GM18909 (cell line): ENCODE data around the gene TBXAS1.

Experiments used
- ATAC-seq: cut with Tn5 transposase; IDR thresholded peaks from one replicate; pipeline ENCODE4 v1.9.1; 2021; ENCODE audit warnings: mild to moderate bottlenecking; ENCODE audit not compliant: unreplicated experiment, poor library complexity

Gene TBXAS1

DNA sequence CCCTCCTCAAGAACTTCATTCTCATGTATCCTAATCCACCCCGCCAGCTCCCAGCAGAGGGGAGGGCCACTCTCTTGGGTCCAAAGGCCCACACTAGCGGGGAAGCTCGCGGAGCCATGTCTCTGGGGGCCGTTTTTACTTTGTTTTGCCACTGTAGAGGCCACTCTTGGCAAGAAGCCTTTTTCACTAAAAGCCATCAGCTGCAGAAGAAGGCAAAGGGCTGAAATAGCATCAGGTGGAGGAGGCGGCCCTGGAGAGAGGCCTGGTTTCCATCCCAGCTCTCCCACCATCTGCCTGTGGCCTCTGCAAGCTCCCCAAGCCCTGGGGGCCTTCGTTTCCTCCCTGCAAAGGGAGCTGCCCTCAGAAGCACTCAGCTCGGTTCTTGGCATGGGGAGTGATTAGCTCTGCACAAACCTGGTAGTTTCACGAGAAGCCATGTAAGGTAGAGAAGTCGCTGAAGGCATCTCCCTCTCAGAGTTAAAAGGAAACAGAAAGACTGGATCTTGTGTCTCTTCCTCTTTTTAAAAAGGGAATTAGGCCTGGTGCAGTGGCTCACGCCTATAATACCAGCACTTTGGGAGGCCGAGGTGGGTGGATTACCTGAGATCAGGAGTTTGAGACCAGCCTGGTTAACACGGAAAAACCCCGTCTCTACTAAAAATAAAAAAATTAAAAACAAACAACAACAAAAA lies 163.4 kb downstream of the TBXAS1 start:
- no peak for ATAC-seq

DNA sequence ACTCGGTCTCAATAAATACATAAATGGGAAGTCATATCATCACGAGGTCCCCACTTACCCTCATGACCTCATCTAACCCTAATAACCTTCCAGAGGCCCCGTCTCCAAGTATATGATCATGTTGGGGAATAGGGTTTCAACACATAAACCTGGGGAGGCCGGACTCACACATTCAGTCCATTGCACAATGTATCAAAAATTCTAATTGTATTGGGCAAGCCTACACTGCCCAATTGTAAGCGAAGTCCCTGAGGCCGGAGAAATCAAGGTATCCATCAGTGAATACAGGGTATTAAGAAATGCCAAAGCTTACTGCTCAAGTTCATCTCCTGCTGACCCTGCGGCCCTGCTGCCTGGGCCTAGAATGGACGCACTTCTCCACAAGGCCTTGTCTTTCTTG lies 164.1 kb downstream of the TBXAS1 start:
- ATAC-seq: no peak

DNA sequence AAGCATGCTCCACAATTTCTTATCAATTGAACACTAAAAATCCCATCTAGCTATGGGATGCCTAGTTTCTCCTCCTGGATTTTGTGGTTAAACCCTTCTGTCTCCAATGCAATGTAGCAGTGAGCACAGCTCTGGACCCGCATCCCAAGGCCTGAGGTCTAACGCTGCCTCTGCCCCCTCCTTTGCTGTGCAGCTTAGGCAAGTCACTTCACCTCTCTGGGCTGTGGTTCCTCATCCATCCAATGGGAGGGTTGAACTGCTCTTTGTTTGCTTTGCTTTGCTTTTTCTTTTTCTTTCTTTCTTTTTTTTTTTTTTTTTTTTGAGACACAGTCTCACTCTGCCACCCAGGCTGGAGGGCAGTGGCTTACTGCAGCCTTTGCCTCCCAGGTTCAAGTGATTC lies 164.5 kb downstream of the TBXAS1 start:
- no peak for ATAC-seq

DNA sequence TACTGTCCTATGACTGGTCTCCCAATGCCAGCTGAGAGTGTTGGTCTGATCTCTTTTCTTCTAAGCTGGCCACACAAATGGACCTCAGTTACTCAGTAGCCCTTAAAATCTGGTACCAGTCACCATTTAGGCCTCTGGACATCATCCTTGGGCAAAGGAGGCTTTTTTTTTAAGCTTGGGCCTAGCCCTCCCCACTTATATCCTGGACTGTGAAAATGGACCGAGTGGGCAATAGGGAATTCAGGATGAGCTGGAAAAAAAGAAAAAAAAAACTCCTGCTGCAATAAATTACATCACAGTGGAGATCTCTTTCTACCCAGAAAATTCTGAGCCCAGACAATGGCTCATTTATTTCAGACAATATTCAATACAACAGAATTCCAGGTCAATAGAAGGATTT lies 165.3 kb downstream of the TBXAS1 start:
- ATAC-seq: no peak

DNA sequence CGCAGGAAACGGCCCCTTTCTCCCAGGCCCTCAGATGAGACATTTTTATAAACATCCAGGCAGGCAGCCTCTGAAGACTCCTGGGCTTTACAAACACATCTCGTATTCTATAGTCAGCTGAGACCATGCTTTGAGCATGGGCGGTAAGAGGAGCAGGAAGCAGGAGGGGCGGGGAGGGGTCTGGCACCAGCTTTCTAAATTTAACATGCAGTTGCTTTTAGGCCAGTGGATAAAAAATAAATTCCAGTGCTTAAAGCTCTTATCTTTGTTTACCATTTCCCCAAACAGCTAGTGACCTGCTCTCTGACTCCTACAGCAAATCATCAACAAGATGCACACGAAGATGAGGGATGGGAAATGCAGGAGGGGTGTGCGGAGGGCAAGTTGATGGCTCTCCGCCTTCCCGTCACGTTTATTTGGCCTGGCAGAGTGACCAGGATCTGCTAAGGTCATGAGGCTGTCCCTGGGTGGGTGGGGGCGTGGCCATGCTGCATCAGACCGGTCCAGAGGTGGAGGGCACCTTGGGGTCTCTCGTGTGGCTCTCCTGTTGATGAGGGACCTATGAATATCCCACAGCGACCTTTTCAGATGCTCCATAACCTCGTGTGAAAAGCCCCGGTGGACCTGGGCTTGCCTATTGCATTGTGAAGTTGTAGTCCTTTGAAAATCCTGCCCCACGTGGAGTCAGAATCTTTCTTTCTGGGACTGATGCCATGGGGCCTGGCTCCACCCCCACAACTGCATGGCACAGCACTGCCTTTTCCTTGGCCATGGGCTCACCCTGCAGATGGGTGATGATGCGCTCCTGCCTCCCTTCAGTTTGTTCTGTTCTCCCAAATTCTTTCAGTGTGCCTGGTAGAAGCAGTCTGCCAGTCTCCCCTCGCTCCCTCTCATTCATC lies 166.2 kb downstream of the TBXAS1 start:
- no peak for ATAC-seq

DNA sequence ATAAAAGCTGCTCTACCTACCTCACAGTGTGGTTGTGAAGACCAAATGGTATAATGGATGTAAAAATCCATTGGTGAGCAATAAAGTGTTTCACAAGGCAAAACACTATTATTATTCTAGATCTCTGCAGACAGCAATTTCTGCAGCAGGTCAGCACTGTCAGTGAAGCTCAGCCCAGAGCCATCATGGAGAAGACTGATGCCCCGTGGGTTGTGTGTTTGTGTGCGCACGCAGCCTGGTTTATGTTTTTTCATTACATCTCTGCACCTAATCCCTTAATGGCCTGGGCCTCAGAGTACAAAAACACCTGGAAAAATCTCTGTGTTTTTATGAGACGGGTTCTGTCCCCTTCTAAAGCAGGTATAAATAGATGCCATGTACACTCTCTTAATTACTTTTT lies 169.5 kb downstream of the TBXAS1 start:
- no peak for ATAC-seq

DNA sequence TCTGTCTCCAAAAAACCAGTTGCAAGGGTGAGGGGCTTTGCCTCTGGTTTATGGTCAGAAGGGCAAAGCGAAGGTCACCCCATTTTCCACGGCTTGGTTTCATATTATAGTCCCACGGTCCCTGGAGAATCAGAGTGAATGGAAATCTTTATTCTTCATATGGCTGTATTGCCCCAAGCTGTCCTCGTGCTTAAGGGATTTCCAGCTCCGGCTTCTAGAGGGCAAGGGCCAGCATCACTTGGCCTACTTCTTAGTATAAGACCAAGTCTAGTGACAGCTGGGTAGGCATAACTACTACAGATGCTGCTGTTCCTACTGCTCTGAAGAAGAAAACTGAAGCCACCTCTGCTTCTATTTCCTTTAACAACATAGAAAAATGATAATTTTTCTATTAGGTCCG lies 170.5 kb downstream of the TBXAS1 start:
- ATAC-seq: no peak

DNA sequence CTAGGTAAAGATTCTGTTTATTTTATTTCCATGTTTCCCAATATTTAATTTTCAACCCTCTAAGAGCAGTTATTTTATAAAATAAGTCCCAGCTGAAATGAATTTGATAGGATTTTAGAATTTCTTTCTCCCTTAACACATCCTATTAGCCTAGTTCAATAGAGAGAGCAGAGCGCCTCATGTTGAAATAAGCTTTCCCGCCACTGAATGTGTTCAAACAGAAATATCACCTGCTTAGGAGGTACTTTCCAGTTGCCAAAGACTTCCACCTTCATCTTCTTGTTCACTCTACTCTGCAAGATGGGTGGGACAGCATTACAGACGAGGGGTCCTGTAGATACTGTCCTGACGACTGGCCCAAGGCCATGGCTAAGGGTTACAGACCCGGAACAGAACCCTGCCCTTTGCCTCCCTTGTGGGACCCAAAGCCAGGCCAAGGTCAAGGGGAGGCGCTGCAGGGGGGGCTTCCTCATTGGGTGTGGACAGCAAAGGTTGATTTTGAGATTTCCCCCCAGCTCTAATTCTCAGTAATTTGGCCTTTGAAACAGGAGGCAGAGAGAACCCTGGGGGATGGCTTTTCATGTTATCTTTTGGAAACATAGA lies 171.7 kb downstream of the TBXAS1 start:
- no peak for ATAC-seq

DNA sequence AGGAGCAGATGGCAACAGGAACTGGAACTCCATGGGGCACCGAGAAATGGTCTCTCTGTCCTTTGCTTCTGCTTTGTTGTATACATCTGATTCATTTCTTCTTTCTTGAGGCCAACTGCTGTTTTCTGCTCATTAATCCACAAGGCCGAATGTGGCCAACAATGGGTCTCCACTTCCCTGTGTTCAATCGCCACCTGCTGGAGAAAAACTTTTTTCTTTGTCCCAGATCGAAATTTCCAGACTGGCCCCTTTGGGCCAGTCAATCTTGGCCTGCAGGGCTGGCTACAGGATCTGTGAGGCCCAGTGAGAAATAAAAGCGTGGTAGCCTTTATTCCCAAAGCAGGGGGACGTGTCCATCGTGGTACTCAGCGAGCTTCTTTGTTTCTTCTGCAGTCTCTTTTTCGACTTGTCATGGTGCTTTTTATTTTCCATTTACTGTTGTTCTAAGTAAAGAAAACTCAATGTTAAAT lies 174.9 kb downstream of the TBXAS1 start:
- no peak for ATAC-seq

DNA sequence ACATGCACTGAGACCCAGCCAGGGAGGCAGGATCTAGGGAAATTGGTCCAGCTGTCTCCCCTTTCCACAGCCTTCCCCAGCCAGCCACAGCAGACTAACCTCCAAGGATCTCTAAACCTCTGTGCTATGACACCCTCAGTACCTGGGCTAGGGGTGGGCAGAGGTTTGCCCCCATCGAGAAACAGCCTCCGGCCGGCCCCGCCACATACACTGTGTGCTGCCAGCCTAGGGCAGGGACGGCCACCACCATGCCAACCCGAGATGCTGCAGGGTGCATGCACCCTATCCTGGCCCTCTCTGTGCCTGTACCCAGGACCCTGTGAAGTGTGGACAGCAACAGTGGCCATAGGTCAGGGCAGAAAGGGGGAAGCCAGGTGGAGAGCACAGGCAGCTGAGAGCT lies 175.6 kb downstream of the TBXAS1 start:
- no peak for ATAC-seq

DNA sequence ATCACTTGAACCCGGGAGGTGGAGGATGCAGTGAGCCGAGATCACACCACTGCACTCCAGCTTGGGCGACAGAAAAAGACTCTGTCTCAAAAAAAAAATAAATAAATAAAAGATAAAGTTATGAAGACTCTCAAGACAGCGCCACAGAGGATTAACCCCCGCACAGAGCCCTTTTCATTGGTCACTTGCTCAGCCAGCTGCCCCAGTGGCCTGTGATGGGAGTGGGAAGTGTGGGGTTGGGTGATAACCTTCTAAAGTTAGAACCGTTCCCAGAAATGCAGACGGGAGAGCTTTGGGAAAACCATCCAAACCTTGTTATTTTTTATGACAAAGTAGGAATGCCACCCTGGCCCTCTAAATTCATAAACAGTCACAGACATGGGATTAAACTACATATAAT lies 176.3 kb downstream of the TBXAS1 start:
- ATAC-seq: no peak

DNA sequence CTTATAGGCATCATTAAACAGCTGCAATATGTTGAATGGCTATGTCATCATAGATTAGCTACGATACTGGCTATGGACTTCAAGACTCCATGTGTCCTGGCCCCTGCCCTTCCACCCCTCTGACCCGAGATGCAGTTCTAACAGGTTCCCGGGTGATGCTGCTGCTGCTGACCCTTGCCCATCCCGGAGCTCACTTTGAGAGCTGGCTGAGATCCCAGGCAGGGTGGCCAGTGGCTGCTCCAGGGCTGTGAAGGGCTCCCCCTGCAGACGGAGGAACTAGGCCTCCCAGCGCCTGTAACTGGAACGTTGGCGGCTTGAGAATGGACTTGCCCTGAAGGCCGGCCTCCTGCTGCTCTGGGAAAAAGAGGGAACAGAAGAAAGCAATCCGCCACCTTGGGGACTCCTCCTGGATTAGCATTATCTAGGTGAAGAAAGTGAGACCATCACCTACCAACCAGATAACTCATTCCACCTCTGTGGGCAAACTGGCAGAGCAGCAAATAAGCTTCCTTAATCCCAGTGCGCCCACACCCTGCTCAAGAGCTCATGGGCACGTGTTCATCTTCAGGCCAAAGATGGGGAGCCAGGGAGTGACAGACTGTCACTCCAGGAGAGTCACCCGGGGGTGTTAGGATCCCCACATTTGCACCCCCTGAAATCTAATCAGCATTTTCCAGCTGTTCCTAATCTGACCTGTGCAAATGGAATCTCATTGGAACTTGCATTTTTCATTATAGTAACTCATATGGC lies 176.9 kb downstream of the TBXAS1 start:
- ATAC-seq: no peak

DNA sequence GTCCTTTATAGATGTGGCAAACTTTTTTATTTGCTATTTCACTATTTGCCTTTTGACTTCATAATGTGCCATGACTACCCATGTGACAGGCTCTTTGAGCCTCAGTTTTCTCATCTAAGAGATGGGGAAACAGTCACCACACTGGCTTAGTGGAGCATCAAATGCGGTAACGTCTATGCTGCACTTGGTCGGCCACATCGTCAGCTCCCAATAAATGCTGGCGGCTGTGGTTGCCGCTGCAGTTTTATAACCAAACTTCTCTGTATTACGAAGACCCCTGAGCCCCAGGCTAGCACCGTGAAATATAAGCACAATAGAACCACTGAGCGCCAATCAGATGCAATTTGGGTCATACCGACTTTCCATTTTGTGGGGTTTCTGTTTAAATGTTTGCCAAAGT lies 177.5 kb downstream of the TBXAS1 start:
- no peak for ATAC-seq

DNA sequence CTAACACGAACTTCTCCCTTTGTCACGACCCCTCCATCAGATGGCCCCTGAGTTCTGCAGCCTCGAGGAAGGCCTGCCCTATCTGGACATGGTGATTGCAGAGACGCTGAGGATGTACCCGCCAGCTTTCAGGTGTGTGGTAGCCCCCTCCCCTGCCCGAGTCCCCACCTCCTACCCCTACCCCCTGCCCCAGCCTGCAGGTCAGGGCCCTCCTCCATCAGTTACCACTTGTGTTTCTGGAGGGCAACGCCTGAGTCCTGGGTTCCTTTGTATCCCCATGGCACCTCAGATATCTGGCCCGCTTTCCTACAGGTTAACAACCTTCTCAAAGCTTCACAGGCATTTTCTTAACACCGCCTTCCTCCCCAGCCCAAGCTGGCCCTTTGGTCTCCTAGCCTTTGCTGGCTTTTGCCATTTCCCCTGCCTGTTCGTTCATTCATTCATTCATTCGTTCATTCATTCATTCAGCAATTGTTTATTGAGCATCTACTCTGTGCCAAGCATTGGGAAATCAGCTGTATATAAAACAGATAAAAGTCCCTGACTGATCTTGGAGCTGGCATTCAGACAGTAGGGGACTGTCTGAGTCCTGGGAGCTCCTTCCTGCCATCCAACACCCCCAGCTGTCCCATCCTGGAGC lies 178.1 kb downstream of the TBXAS1 start:
- no peak for ATAC-seq

DNA sequence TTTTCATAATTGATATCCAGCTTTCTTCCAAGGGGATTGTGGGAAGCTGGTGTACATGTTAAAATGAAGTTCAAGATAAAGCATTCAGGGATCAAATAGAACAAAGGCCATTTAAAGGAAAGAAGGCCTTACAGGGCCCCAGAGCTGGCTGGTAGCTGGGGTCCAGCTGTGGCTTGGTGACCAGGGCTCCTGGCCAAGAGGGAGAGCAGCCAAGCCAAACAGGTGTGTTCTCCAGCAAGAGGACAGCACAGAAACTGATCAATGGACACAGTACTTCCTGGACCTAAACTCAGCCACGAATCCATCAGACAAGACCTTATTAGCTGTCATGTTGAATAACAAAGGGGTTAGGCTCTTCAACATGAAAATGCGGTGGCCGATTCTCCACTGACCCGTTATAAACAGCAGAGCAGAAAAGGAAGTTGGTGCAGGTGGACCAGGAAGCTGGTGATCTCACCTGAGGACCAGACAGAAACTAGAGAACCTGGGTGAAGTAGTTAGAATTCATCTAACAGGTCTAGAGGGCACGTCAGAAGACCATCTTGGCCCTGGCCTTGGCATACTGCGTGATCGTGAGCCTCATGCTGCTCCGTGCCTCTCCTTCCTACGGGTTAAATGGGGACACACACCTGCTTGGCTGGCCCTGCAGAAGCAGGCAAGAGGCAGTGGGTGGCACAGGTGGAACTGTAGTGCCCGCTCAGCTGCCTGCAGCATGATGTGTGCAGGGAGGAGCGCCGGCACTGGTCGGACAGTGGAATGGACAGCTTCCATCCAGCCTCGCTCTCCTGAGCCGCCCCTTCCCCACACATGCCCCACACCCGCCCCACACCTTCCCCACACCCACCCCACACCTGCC lies 179.9 kb downstream of the TBXAS1 start:
- no peak for ATAC-seq

DNA sequence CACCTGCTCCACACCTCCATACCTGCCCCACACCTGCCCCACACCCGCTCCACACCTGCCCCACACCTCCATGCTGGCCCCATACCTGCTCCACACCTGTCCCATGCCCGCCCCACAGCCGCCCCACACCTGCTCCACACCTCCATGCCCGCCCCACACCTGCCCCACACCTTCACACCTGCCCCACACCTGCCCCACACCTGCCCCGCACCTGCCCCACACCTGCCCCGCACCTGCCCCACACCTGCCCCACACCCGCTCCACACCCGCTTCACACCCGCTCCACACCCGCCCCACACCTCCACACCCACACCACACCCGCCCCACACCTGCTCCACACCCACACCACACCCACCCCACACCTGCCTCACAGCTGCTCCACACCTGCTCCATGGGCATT lies 180.7 kb downstream of the TBXAS1 start:
- ATAC-seq: no peak

DNA sequence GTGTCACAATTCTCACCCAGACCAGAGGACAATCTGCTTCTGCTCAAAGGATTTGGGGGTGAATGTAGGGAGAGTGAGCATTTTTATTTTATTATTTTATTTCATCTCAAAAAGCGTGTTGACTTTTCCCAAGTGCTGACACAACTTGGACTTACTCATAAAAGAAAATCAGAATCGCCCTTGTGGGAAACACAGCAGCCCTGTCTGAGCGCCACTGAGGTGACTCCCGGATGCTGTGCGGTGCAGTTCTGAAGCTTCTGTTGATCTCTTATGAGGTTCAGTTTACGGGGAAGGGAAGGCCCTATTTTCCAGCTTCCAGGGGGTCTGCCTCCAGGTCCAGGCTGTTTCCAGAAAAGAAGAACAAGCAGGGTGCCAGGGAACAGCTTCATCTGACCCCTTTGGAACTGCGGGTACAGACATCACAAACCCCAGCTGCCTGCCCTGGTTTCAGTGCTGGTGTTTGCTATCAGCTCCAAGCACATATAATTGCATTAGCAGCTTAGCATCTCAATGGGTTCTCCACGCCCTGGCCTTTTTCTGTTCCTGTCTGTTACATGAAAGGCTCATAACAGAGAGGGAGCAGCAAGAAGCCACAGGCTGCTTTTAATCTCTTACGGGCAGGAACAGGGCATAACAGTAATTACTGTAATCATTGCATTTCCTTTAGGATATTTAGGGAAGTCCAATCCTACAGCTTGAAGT lies 181.3 kb downstream of the TBXAS1 start:
- no peak for ATAC-seq

DNA sequence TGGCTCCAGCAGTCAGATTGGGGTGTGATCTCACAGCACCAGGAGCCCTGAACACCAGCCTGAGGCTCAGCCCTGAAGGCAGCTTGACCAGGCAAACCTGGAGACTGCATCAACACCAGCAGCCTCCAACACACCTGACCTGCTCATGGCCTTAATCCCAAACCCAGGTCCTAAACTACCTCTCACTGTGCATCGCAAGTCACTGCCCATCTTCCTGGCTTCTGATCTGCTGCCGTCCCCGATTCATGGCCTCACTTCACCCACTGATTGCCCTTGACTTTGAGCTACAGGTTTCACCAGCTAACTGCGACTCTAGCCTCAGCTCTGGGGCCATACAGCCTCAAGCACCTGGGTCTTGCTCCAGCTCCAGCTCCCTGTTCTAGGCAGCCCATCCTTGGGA lies 184.6 kb downstream of the TBXAS1 start:
- ATAC-seq: no peak

DNA sequence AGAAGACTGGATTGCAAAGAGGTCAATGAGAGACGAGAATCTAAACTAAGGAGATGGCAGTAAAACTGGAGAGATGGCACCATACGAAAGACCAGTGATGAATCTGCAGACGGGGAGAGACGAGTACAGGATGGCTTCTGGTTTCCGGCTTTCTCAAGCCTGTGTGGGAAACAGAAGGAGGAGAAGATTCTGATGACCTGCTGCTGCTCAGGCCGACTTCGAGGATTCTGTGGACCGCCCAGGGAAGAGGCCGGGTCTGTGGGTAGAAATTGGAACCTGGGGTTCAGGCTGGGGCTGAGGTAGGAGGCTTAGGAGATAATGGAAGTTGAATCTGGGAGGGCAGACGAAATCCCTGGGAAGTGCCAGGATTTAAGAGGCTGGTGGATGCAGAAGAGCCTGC lies 185.1 kb downstream of the TBXAS1 start:
- no peak for ATAC-seq
